Left renal pelvis (tissue), 4 donors: ENCODE measurements around the gene TIFAB. TPM values are rescaled to one million over a fixed set of nuclear protein-coding genes. Genes with fewer than 3 reads are reported as not detected.
"Not testable (repeated sequence)": the region's sequence is repeated elsewhere in the genome, so short reads cannot be mapped to it uniquely, and the experiment has no call there.

Experiments
- DNase-seq, 4 donors: peaks; one replicate each; pipeline ENCODE4 v3.0.0-alpha.2; 2013; ENCODE audit warnings: low read depth in 4 of 4, low spot score in 3 of 4
- polyA plus RNA-seq, 4 donors: library from polyadenylated mRNA; unstranded; fragments of 120-200 nt; gene quantifications; one replicate each; pipeline ENCODE4 v1.2.1, GENCODE V29; 2013; ENCODE audit not compliant: insufficient read length in 4 of 4

The TIFAB gene
- under 1 TPM; 0.10 to 0.18 (median 0.15) TPM for polyA plus RNA-seq

- no peak for DNase-seq
Measured at GRCh38 chr5:135452321-135453030, at the start of gene TIFAB. Gene TIFAB (minus strand): TSS chr5:135452351. CDS start chr5:135449939, 2,412 bp downstream.

DNA sequence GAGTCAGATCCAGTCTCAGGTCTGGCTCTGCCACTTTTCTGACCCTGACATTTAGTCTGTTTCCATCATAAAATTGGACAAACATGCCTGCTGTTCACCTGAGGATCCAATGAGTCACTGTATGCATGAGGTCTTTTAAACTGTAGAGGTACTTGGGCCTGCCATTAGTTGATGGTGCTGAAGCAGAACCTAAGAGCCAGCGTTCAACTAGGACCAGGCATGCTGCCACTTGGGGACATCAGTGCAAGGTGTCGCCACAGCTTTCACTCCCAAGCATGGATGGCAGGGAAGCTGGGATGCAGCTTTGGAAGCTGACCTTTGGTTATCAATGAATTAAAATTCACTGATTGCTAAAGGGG lies 46.5 kb upstream of the TIFAB start:
- DNase-seq: no peak

DNA sequence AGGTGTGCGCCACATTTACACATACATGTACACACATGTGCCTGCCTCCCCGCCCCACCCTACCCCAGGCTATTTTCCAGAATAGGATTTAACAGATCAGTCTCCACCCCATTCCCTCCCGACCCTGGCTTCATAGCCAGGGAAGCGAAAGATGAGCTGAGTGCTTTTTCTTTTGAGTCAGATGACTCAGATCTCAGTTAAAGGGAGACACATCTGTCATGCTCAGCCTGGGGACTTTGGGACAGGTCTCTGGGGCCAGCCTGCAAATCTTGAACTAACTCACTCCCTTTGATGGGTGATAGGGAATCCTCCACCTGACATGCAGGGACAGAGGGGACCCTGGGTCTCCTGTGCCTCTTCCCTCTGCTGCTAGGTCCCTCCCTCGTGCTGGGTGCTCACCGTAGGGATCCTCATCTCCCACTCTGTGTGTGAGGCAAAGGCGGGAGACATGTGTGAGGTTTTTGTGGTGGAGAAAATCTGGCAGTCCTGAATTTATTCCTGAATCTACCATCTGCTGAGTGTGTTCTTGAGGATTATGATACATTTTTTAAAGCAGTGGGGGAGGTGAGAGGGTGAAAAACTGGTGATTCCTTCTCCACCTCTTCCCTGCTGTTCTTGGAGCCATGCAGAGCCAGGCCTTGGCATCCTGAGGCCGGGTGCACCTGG lies 46.0 kb upstream of the TIFAB start:
- DNase-seq: no peak

- DNase-seq: not testable (repeated sequence)
Measured at GRCh38 chr5:135495531-135495930, 43.4 kb upstream of the TIFAB start.

- DNase-seq: no peak
Measured at GRCh38 chr5:135494196-135494595, 42.0 kb upstream of the TIFAB start.

GRCh38 chr5:135493406-135494180 lies 41.4 kb upstream of the TIFAB start:
- no peak for DNase-seq

- DNase-seq: no peak
Measured at GRCh38 chr5:135492319-135492626, 40.1 kb upstream of the TIFAB start.

DNA sequence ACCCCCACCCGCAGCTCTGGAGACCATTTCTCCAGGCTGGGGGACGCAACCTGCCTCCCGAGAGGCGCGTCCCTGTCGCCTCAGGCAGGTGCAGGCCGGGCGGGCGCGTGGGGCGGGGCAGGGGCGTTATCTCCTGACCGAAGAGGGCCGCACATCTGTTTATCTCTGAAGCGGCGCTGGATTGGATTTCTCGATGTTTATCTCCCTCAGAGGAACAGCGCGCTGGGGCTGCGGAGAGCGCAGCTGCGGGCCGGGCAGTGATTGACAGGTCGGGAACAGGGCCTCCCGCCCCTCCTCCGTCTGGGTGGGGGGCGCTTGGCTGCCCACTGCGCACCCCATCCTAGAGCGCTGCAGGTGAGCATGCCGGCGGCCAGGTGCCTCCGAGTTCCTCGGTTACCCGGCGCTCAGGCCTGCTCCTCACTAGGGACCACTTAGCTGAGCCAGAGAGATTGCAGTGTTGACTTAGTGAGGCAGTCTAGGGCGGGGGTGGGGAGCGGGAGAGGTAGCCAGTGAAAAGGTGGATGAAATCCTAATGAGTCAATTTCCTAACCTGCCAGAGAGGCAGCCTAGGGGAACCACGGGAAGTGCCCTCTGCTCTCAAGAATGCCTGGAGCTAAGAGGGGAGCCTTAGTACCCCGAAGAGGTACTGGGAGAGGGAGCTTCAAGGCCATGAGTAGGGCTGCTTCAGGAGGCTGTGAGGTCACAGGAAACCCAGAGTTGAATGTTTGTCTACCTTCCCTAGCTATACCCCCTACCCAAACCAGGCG lies 39.6 kb upstream of the TIFAB start:
- DNase-seq: no peak

DNA sequence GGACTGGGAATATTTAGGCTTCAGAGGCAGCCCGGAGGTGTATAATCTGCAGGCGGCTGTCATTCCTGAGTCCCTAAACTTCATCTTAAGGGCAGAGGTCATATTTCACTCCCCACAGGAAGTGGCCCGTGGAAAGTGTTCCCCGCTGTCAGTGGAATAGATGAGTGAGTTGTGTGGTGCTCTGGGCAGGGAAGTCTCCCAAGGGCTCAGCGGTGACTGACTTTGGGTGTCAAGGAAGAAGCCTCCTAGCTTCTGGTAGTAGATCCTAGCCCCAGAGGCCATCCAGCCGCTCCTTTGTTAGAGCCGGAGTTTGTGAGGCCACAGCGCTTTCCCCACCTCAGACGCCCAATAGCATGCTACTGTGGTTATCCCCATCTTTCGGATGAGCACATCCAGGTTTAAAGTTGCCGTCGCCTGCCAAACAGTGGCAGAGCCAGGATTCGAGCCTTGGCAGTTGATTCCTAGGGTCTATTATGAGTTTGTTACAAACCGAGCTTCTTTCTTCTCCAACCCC lies 38.9 kb upstream of the TIFAB start:
- DNase-seq: no peak

- no peak for DNase-seq
Measured at GRCh38 chr5:135490245-135491037, 38.3 kb upstream of the TIFAB start.

DNA sequence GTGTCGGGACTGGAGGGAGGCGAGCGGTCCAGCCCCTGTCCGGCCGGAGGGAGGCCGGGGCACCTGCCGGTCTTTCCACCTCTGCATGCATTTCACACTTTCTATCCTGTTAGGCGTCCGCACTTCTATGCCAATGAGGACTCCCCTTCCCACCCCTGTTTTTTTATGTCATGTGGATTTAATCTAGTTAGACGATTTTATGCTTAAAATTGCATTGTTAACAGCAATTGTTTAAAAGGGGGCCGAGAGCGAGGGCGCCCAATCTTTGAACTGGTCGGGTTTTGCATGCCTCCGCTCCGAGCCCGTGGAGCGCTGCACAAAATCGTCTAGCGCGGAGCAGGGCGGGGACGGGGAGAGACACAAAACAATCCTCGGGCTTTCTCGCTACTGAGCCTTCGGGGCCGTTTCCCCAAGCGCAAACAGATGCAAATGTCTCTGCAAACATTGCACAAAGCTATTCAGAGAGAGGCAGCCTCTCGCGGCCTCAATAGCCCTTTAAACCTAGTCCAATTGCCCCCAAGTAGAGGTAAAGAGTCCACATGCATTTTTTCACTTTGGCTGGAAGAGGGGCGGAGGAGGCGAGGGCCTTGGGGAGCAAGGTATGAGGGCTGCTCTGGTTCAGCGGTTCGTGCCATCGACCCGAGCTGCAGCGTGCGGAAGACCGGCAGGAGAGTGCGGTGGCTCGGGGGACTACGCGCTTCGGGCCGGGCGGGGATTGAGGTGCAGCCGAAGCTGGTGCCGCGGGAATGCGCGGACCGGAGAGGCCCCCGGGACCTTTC lies 37.5 kb upstream of the TIFAB start:
- no peak for DNase-seq

DNA sequence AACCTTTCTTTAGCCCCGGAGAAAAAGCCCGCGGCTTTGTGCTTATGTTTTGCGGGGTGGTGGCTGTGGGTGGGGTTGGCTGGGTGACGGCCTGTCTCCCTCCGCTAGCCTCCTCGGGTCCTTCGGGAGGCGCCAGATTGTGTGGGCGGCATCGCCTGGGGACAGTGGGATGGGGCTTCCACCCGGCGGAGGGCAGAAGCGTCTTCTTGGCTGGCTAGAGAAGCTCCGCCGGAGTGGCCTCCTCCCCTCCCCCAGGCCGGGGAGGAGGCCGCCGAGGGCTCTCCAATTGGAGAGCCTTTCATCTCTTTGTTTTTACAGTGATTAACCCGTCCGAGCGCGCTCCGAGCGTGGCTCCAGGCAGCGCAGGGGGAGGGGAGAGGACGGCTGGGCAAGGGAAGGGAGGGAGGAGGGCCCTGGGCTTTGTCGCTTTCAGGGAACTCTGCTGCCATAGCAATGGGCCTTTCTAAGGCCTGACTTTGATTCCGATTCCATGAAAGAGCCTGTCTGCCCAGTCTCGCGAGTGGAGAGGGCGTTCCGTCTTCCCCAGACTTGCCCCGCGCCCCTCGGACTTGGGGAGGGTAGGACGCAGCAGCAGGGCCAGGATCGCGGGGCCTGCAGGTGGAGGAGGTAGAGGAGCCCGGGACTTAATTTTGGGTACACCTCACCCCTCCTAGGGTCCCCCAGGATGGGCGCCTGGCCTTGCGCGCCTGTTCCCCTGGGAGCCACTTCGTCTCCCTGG lies 36.7 kb upstream of the TIFAB start:
- DNase-seq: peak in 3 of 4 donors; percentile 35 to 45 (median 40)

DNA sequence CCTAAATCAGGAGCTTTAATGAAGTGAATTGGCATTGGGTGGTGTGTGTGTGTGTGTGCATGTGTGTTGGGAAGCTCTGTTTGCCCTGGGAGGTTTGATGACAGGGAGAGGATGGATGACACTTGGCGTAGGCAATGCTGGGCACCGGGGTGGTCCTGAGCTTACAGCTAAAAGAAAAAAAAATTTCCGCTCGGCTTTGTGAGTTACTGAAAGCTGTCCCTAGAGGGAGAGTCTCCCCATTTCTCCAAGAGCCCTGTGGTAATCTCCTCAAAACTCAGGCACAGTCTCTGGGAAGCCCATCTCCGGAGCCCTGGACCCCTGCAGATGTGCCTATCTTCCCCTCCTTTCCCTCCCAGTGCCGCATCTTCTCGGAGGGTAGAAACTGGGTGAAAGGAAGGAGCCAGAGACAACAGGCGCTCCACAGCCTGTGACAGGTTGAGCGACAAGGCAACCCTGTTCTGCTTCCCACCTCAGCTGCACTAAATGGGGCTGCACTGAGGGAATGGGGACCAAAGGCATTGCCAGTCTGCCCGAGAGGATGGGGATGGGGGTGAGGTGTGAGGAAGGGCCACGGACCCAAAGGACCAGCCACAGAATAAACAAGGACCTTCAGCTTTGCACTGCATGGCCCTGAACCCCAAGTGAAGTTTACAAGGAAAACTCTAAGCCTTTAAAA lies 35.8 kb upstream of the TIFAB start:
- DNase-seq: no peak

- no peak for DNase-seq
Measured at GRCh38 chr5:135487037-135487395, 34.9 kb upstream of the TIFAB start.

DNA sequence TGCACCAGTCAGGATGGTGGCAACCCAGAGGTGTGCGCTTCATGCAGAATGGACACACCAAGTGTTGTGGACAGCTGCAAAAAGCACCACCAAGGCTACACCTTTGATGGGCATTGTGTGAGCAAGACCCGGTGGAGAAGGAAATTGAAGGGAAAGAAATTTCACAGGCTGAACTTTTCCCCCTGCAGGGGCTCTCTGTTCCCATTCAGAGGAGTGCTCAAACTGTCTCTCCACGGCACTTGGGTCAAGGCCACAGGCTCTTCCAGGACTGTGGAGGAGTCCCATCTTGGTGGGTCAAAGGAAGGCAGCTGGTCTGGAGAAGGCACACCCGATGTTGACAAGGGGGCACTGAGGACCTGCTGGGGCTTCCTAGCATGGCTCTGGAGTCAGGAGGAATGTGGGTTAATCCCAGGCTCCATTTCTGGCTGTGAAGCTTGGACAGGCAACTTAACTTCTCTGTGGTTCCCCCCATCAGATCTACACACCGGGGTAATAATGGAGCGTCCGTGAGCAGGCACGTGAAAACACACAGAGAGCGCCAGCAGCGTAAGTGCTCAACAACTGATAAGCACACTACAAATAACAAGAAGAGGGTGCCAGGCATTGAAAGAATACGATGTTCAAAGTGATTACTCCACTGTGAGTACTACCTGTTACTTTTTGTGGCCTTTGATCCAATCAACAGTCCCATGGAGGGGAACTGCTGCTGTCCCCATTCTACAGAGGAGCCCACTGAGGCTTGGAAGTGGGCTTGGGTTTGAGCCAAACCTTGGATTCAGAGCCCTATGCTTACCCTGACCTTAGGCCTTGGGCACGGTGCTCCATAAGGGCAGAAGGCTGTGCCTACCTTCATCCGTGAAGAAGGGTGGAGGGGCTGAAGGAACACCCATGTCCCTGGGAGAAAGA lies 34.2 kb upstream of the TIFAB start:
- no peak for DNase-seq

GRCh38 chr5:135484674-135485086 lies 32.5 kb upstream of the TIFAB start:
- no peak for DNase-seq

DNA sequence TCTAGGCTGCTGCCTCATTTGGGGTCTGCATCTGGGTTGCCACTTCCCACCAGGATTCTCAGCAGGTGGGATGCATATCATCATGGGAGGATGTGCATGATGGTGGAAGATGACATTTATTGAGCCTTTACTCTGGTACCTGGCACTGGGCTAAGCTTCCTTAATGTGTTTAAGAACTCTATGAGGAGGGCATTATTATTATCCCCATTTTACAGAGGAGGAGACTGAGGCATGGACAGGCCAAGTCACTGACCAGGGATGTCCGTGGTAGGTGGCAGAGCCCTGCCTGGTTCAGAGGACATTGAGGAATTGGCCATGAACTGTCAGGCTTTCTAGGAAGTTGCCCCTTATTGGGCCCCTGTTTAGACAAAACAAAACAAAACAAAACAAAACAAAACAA lies 31.1 kb upstream of the TIFAB start:
- DNase-seq: no peak
